IPS-18c (cell line): ENCODE data around the gene HOXD8.
A peak's percentile ranks its signal among the peaks of the same experiment; 100 is the strongest.

Source experiments
- H3K4me3 ChIP-seq: 2 replicates; pipeline ENCODE4 v1.7.0; 2013; ENCODE audit warnings: low read depth, mild to moderate bottlenecking, low read length, moderate library complexity; ENCODE audit not compliant: insufficient read depth
- H3K9me3 ChIP-seq: one replicate; pipeline ENCODE4 v1.6.1; 2013; ENCODE audit warnings: mild to moderate bottlenecking, low read length, moderate library complexity; ENCODE audit not compliant: control insufficient read depth, insufficient read depth

The HOXD8 gene

GRCh38 chr2:176121190-176122051 lies 8.1 kb upstream of the HOXD8 start:
- no peak overlapping the region for H3K4me3 ChIP-seq
- no peaks in the 10 kb centered on the region for H3K9me3 ChIP-seq

GRCh38 chr2:176122052-176122682 lies 7.3 kb upstream of the HOXD8 start:
- Histone ChIP-seq H3K4me3 (peak overlapping the region; percentile 4; the same call in 1 of the 2 replicates), H3K9me3 (no peaks in the 10 kb centered on the region)

DNA sequence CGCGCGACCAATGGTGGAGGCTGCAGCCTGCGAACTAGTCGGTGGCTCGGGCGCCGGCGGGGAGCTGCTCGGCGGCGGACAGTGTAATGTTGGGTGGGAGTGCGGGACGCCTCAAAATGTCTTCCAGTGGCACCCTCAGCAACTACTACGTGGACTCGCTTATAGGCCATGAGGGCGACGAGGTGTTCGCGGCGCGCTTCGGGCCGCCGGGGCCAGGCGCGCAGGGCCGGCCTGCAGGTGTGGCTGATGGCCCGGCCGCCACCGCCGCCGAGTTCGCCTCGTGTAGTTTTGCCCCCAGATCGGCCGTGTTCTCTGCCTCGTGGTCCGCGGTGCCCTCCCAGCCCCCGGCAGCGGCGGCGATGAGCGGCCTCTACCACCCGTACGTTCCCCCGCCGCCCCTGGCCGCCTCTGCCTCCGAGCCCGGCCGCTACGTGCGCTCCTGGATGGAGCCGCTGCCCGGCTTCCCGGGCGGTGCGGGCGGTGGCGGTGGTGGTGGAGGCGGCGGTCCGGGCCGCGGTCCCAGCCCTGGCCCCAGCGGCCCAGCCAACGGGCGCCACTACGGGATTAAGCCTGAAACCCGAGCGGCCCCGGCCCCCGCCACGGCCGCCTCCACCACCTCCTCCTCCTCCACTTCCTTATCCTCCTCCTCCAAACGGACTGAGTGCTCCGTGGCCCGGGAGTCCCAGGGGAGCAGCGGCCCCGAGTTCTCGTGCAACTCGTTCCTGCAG lies 6.7 kb upstream of the HOXD8 start, which contains the start of gene HOXD9:
Gene HOXD9, plus strand, starts transcription at position 37 of the 728 bp plus-strand sequence. Its CDS starts 50 bp downstream, at position 87.
- Histone ChIP-seq H3K4me3 (peak within 1 kb of the TSS; percentile 15; the same call in 1 of the 2 replicates), H3K9me3 (no peaks in the 10 kb centered on the region)

DNA sequence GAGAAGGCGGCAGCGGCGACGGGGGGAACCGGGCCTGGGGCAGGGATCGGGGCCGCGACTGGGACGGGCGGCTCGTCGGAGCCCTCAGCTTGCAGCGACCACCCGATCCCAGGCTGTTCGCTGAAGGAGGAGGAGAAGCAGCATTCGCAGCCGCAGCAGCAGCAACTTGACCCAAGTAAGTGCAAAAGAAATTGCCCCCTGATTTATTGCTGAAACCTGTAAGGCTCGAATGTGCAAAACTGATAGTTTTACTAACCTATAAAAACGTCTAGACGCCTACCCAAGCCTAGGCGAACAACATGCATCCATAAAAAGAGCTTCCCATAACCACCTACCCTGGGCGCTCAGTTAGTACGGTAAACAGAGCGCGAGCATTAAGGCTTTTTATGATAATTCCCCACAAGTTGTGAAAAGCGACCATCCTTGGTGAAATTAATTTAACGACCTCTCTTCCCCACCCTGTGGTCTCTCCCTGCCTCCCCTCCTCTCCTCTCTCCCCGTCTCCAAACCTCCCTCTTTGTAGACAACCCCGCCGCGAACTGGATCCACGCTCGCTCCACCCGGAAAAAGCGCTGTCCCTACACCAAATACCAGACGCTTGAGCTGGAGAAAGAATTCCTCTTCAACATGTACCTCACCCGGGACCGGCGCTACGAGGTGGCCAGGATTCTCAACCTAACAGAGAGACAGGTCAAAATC lies 5.9 kb upstream of the HOXD8 start:
- H3K4me3 ChIP-seq = no peak overlapping the region
- H3K9me3 ChIP-seq = no peaks in the 10 kb centered on the region

- Histone ChIP-seq H3K4me3 (no peak overlapping the region), H3K9me3 (no peaks in the 10 kb centered on the region)
Observed at GRCh38 chr2:176124110-176124946, 5.2 kb upstream of the HOXD8 start.

- H3K4me3 ChIP-seq = no peak overlapping the region
- H3K9me3 ChIP-seq = no peaks in the 10 kb centered on the region
Observed at GRCh38 chr2:176124947-176125771, 4.3 kb upstream of the HOXD8 start.

- H3K9me3 ChIP-seq = no peaks in the 10 kb centered on the region
- H3K4me3 ChIP-seq = no peak overlapping the region
Observed at GRCh38 chr2:176125772-176126054, 3.8 kb upstream of the HOXD8 start.

DNA sequence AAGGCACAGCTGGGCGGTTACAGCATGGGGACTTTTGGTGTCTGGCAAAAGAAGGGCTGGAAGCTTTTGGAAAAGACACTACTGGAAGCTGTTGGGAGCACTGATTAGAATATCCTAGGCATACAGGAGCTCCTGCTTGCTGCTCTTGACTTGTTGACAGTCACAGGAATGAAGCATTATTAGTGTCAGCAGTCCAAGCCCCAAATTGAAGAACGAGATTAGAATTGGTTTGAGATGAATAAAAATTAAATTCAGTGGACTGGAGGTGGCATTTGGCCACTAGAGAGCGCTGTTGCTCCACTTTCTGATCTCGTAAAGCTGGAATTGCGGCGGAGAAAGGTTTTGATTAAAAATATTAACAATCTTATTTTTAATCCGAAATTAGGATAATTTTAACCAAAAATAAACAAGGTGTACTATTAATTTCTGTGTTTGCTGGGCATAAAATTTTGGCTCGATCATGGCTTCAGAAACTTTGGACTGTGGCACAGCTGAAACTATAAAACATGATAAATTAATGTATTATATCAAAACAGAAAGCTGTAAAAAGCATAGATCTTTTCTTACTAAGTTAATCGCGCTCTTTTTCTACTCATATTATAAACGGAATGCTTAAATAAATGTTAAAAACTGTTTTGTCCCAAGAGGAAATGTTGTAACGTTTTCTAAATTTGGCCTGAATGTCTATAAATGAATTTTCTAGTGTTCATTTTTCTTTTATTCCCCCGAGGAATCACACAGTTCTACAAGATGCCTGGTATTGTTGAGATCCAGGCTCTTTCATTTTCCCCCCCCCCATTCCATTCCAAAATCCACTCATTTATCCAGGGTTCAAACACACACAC lies 2.4 kb upstream of the HOXD8 start:
- no peak overlapping the region for H3K4me3 ChIP-seq
- no peaks in the 10 kb centered on the region for H3K9me3 ChIP-seq

DNA sequence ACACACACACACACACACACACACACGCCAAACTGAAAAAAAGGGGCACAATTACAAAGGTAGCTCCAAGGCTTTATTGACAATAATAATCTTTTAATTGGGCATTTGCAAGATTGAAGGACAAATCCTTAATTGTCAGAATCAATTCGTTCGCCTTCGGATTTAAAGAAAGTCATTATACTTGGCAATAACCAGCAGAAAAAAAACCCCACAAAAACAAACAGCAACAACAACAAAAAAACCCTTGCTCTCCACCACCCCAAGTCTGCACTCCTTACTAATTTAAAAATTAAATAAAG lies 1.8 kb upstream of the HOXD8 start:
- H3K4me3 ChIP-seq = no peak overlapping the region
- no peaks in the 10 kb centered on the region for H3K9me3 ChIP-seq

GRCh38 chr2:176128172-176128981 lies 1.1 kb upstream of the HOXD8 start:
- Histone ChIP-seq H3K9me3 (no peaks in the 10 kb centered on the region), H3K4me3 (peak overlapping the region; percentile 21; the same call in 1 of the 2 replicates)

DNA sequence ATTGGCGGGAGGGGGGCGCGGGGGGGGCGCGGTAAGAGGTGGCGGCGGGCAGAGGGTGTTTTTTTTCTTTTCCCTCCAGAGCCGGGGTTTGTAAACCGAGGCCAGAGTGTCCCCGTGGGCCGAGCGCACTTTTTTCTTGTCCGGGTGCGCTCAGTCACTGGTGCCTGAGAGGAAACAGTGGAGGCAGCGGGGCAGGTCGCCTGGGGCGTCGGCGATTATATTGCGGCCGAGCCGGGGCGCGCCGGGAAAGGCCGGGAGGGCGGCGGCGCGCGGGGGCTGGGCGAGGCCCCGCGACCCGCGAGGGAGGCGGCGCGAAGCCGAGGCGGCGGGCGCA lies 275 bp downstream of the HOXD8 start:
- no peaks in the 10 kb centered on the region for H3K9me3 ChIP-seq
- H3K4me3 ChIP-seq = peak overlapping the region; percentile 15; the same call in 1 of the 2 replicates

DNA sequence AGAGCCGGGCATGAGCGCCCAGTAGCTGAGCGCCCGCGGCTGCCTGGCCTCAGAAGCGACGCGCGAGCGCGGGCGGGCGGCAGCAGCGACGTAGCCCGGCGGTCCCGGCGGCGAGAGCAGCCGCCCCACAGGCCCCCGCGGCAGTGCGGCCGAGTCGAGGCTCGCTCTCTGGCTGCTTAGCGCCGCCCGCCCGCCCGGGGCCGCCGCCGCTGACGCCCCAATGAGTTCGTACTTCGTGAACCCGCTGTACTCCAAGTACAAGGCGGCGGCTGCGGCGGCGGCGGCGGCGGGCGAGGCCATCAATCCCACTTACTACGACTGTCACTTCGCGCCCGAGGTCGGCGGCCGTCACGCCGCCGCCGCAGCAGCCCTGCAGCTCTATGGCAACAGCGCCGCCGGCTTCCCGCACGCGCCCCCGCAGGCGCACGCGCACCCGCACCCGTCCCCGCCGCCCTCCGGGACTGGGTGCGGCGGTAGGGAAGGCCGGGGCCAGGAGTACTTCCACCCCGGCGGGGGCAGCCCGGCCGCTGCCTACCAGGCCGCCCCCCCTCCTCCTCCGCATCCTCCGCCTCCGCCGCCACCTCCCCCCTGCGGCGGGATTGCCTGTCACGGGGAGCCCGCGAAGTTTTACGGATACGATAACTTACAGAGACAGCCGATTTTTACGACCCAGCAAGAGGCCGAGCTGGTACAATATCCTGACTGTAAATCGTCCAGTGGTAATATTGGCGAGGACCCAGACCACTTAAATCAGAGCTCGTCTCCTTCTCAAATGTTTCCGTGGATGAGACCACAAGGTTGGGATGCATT lies 847 bp downstream of the HOXD8 start:
- peak overlapping the region; percentile 15; the same call in 1 of the 2 replicates for H3K4me3 ChIP-seq
- no peaks in the 10 kb centered on the region for H3K9me3 ChIP-seq

- Histone ChIP-seq H3K9me3 (no peaks in the 10 kb centered on the region), H3K4me3 (no peak overlapping the region)
Observed at GRCh38 chr2:176130957-176131847, 1.7 kb downstream of the HOXD8 start.
